COR-L47 (cell line): ENCODE data around the gene PLA2R1.
"Not testable (repeated sequence)": the region's sequence is repeated elsewhere in the genome, so short reads cannot be mapped to it uniquely, and the experiment has no call there.

Source experiments
- DNase-seq: peaks from one replicate; lab custom pipeline; 2025; lab: John Stamatoyannopoulos, UW

PLA2R1 gene

GRCh38 chr2:160063879-160064612 is 1.6 kb upstream of the PLA2R1 start:
- DNase-seq: no peak

GRCh38 chr2:160063271-160063670 is 856 bp upstream of the PLA2R1 start:
- DNase-seq: no peak

GRCh38 chr2:160061944-160062291 is 497 bp downstream of the PLA2R1 start:
- no peak for DNase-seq

GRCh38 chr2:160061533-160061932 is 882 bp downstream of the PLA2R1 start:
- no peak for DNase-seq

GRCh38 chr2:160060297-160060696 is 2.1 kb downstream of the PLA2R1 start:
- DNase-seq: no peak

- DNase-seq: no peak
Observed at GRCh38 chr2:160057356-160057755, 5.1 kb downstream of the PLA2R1 start.

- no peak for DNase-seq
Observed at GRCh38 chr2:160055726-160056108, 6.7 kb downstream of the PLA2R1 start.

GRCh38 chr2:160054984-160055725 is 7.3 kb downstream of the PLA2R1 start:
- DNase-seq: no peak

- DNase-seq: no peak
Observed at GRCh38 chr2:160053946-160054345, 8.5 kb downstream of the PLA2R1 start.

GRCh38 chr2:160052531-160052930 is 9.9 kb downstream of the PLA2R1 start:
- no peak for DNase-seq

- DNase-seq: no peak
Observed at GRCh38 chr2:160051371-160051800, 11.0 kb downstream of the PLA2R1 start.

- DNase-seq: no peak
Observed at GRCh38 chr2:160050147-160050546, 12.3 kb downstream of the PLA2R1 start.

GRCh38 chr2:160045703-160046210 is 16.7 kb downstream of the PLA2R1 start:
- no peak for DNase-seq

- DNase-seq: no peak
Observed at GRCh38 chr2:160044728-160045127, 17.7 kb downstream of the PLA2R1 start.

GRCh38 chr2:160043265-160043664 is 19.1 kb downstream of the PLA2R1 start:
- DNase-seq: no peak

GRCh38 chr2:160042054-160042453 is 20.4 kb downstream of the PLA2R1 start:
- no peak for DNase-seq

GRCh38 chr2:160041091-160041490 is 21.3 kb downstream of the PLA2R1 start:
- DNase-seq: no peak

GRCh38 chr2:160039166-160039903 is 23.1 kb downstream of the PLA2R1 start:
- DNase-seq: peak; percentile 63

- not testable (repeated sequence) for DNase-seq
Observed at GRCh38 chr2:160038662-160039061, 23.8 kb downstream of the PLA2R1 start.

- no peak for DNase-seq
Observed at GRCh38 chr2:160036736-160037135, 25.7 kb downstream of the PLA2R1 start.

- no peak for DNase-seq
Observed at GRCh38 chr2:160035125-160035524, 27.3 kb downstream of the PLA2R1 start.

- DNase-seq: no peak
Observed at GRCh38 chr2:160034396-160034795, 28.0 kb downstream of the PLA2R1 start.
